RWPE2 (cell line): ENCODE measurements around the gene EPB41L2.
"Not testable (repeated sequence)": the region's sequence is repeated elsewhere in the genome, so short reads cannot be mapped to it uniquely, and the experiment has no call there.

ENCODE experiments used
- ATAC-seq: fragments of 200-7000 bp; cut with Tn5 transposase; 3 replicates; pipeline ENCODE4 v1.9.1; 2021; ENCODE audit warnings: low read depth
- DNase-seq: peaks from one replicate; pipeline ENCODE4 v3.0.0-alpha.2; 2020; ENCODE audit warnings: low spot score
- H3K27ac ChIP-seq: fragments of 450-650 bp; 2 replicates; pipeline ENCODE4 v1.5.1; 2017; ENCODE audit warnings: mild to moderate bottlenecking; ENCODE audit not compliant: poor library complexity, severe bottlenecking
- H3K27me3 ChIP-seq: fragments of 250-450 bp; sonication (Bioruptor Pico); 2 replicates; pipeline ENCODE4 v1.5.1; 2021; ENCODE audit warnings: mild to moderate bottlenecking, moderate library complexity; ENCODE audit not compliant: insufficient read depth, poor library complexity, severe bottlenecking
- H3K36me3 ChIP-seq: fragments of 250-450 bp; sonication (Bioruptor Pico); 2 replicates; pipeline ENCODE4 v1.5.1; 2020; ENCODE audit warnings: low read depth, mild to moderate bottlenecking, moderate library complexity
- H3K4me1 ChIP-seq: fragments of 250-450 bp; sonication (Bioruptor Pico); 2 replicates; pipeline ENCODE4 v1.5.1; 2021; ENCODE audit warnings: mild to moderate bottlenecking, moderate library complexity; ENCODE audit not compliant: insufficient read depth, poor library complexity, severe bottlenecking
- H3K4me3 ChIP-seq: fragments of 250-450 bp; sonication (Bioruptor Pico); 2 replicates; pipeline ENCODE4 v1.5.1; 2021; ENCODE audit warnings: mild to moderate bottlenecking, moderate library complexity; ENCODE audit not compliant: severe bottlenecking
- H3K9me3 ChIP-seq: fragments of 250-450 bp; sonication (Bioruptor Pico); 2 replicates; pipeline ENCODE4 v1.5.1; 2021; ENCODE audit warnings: mild to moderate bottlenecking, moderate library complexity; ENCODE audit not compliant: severe bottlenecking
- CTCF ChIP-seq: fragments of 450-650 bp; IDR thresholded peaks from one replicate; pipeline ENCODE4 v1.5.1; 2017; ENCODE audit warnings: mild to moderate bottlenecking, moderate library complexity; ENCODE audit not compliant: poor library complexity, severe bottlenecking

Gene EPB41L2

GRCh38 chr6:130811932-130812331, 251.1 kb downstream of the EPB41L2 start:
- no peak for TF ChIP-seq CTCF
- no peak for ATAC-seq
- H3K27me3 ChIP-seq = no peaks in the 10 kb centered on the region
- H3K4me3 ChIP-seq = no peak overlapping the region
- H3K9me3 ChIP-seq = no peaks in the 10 kb centered on the region
- no peak overlapping the region for H3K27ac ChIP-seq
- no peaks in the 10 kb centered on the region for H3K36me3 ChIP-seq
- no peaks in the 10 kb centered on the region for H3K4me1 ChIP-seq
- no peak for DNase-seq

GRCh38 chr6:130810307-130811030, 252.6 kb downstream of the EPB41L2 start:
- Histone ChIP-seq H3K27ac (no peak overlapping the region), H3K4me1 (no peaks in the 10 kb centered on the region), H3K4me3 (no peak overlapping the region), H3K9me3 (no peaks in the 10 kb centered on the region), H3K27me3 (no peaks in the 10 kb centered on the region), H3K36me3 (no peaks in the 10 kb centered on the region)
- no peak for TF ChIP-seq CTCF
- DNase-seq (no peak), ATAC-seq (peak; percentile 54)

- not testable (repeated sequence) for H3K4me3 ChIP-seq, H3K27ac ChIP-seq, H3K9me3 ChIP-seq, ATAC-seq, H3K36me3 ChIP-seq, DNase-seq, H3K27me3 ChIP-seq, H3K4me1 ChIP-seq
Observed at GRCh38 chr6:130801368-130801767, 261.7 kb downstream of the EPB41L2 start.

- H3K4me1 ChIP-seq = no peaks in the 10 kb centered on the region
- H3K4me3 ChIP-seq = no peak overlapping the region
- ATAC-seq (no peak), DNase-seq (no peak)
- H3K27me3 ChIP-seq = no peaks in the 10 kb centered on the region
- no peak overlapping the region for H3K27ac ChIP-seq
- no peaks in the 10 kb centered on the region for H3K9me3 ChIP-seq
- no peaks in the 10 kb centered on the region for H3K36me3 ChIP-seq
- no peak for TF ChIP-seq CTCF
Observed at GRCh38 chr6:130797061-130797460, 266.0 kb downstream of the EPB41L2 start.

- no peak for DNase-seq
- H3K9me3 ChIP-seq = no peaks in the 10 kb centered on the region
- TF ChIP-seq CTCF = no peak
- H3K4me3 ChIP-seq = no peak overlapping the region
- no peaks in the 10 kb centered on the region for H3K27me3 ChIP-seq
- no peaks in the 10 kb centered on the region for H3K4me1 ChIP-seq
- no peaks in the 10 kb centered on the region for H3K36me3 ChIP-seq
- no peak overlapping the region for H3K27ac ChIP-seq
- peak; percentile 83 for ATAC-seq
Observed at GRCh38 chr6:130796313-130796905, 266.6 kb downstream of the EPB41L2 start.
